Prostate gland (tissue), 2 donors: ENCODE data around the gene OLFML1. TPM values are rescaled to one million over a fixed set of nuclear protein-coding genes. Genes with fewer than 3 reads are reported as not detected.

Experiments used
- DNase-seq: peaks from one replicate; pipeline ENCODE4 v3.0.0-alpha.2; 2019; ENCODE audit warnings: low spot score
- H3K27ac ChIP-seq, 2 donors: fragments of 200-600 bp; sonication (generic); 2 replicates each; pipeline ENCODE4 v1.5.1; 2017 to 2019
- H3K27me3 ChIP-seq: fragments of 200-600 bp; sonication (generic); replicated peaks from 2 replicates; pipeline ENCODE4 v1.5.1; 2019; ENCODE audit not compliant: insufficient read depth
- H3K36me3 ChIP-seq, 2 donors: fragments of 200-600 bp; sonication (generic); 1 replicate in 1 of 2; 2 replicates in 1 of 2; pipeline versions ENCODE4 v1.5.1 to v1.8.1; 2017 to 2019
- H3K4me1 ChIP-seq: fragments of 200-600 bp; sonication (generic); replicated peaks from 2 replicates; pipeline ENCODE4 v1.5.1; 2019
- H3K4me3 ChIP-seq, 2 donors: fragments of 200-600 bp; sonication (generic); 2 replicates each; pipeline ENCODE4 v1.5.1; 2017 to 2019
- H3K9me3 ChIP-seq: fragments of 200-600 bp; sonication (generic); 2 replicates; pipeline ENCODE4 v1.5.1; 2017
- POLR2A ChIP-seq: fragments of 450-650 bp; IDR thresholded peaks from one replicate; pipeline ENCODE4 v1.6.1; 2016; ENCODE audit warnings: antibody characterized with exemption, mild to moderate bottlenecking
- POLR2AphosphoS5 ChIP-seq: sonication (generic); formaldehyde crosslinking; IDR thresholded peaks from one replicate; pipeline ENCODE4 v1.6.1; 2017; ENCODE audit warnings: antibody characterized with exemption
- WGBS: methylation state at CpG from one replicate; pipeline ENCODE4 v1.1.5; 2018; 5-methylcytosine and 5-hydroxymethylcytosine counted together
- intact Hi-C: fragments of 100-400 bp; cut with DNase I; formaldehyde crosslinking; loops from one replicate; pipeline ENCODE4 v1.14.2; 2022
- total RNA-seq, 2 donors: library from RNA; depleted of rRNA; stranded (reverse); fragments of >200 nt; gene quantifications; one replicate each; pipeline ENCODE4 v1.1.0, GENCODE V29; 2016
- TF ChIP-seq, protein P1 (sequence below), 4 experiments: fragments of 200-600 bp in 2 of 4; fragments of 450-650 bp in 2 of 4; sonication (generic) in 2 of 4; IDR thresholded peaks; 1 replicate in 3 of 4; 2 replicates in 1 of 4; pipeline ENCODE4 v1.5.1; 2016 to 2019; ENCODE audit warnings: antibody characterized with exemption in 4 of 4, mild to moderate bottlenecking in 2 of 4, moderate library complexity in 2 of 4

OLFML1 gene
- total RNA-seq, 2 donors from 2014 or later = 3.5 to 4.4 TPM

- intact Hi-C loops = loop anchor here (5.0 kb wide), 4 partner anchors 252 to 628 kb away; no protein-coding TSS in a partner anchor
- Histone ChIP-seq H3K27me3 (no peaks in the 10 kb centered on the region), H3K36me3 (no peaks in the 10 kb centered on the region), H3K27ac (no peak overlapping the region), H3K9me3 (no peaks in the 10 kb centered on the region), H3K4me3 (no peak overlapping the region), H3K4me1 (no peaks in the 10 kb centered on the region)
- DNase-seq = no peak
- no peak for TF ChIP-seq POLR2A
- no peak for TF ChIP-seq POLR2AphosphoS5
- TF ChIP-seq, protein P1, sequence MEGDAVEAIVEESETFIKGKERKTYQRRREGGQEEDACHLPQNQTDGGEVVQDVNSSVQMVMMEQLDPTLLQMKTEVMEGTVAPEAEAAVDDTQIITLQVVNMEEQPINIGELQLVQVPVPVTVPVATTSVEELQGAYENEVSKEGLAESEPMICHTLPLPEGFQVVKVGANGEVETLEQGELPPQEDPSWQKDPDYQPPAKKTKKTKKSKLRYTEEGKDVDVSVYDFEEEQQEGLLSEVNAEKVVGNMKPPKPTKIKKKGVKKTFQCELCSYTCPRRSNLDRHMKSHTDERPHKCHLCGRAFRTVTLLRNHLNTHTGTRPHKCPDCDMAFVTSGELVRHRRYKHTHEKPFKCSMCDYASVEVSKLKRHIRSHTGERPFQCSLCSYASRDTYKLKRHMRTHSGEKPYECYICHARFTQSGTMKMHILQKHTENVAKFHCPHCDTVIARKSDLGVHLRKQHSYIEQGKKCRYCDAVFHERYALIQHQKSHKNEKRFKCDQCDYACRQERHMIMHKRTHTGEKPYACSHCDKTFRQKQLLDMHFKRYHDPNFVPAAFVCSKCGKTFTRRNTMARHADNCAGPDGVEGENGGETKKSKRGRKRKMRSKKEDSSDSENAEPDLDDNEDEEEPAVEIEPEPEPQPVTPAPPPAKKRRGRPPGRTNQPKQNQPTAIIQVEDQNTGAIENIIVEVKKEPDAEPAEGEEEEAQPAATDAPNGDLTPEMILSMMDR (IDR thresholded peaks at IDR 0.05) = no peak
- 73% methylated on average over 3 of the region's 3 CpGs for WGBS
These were observed 45.5 kb upstream of the OLFML1 start for GRCh38 chr11:7439746-7440320.

DNA sequence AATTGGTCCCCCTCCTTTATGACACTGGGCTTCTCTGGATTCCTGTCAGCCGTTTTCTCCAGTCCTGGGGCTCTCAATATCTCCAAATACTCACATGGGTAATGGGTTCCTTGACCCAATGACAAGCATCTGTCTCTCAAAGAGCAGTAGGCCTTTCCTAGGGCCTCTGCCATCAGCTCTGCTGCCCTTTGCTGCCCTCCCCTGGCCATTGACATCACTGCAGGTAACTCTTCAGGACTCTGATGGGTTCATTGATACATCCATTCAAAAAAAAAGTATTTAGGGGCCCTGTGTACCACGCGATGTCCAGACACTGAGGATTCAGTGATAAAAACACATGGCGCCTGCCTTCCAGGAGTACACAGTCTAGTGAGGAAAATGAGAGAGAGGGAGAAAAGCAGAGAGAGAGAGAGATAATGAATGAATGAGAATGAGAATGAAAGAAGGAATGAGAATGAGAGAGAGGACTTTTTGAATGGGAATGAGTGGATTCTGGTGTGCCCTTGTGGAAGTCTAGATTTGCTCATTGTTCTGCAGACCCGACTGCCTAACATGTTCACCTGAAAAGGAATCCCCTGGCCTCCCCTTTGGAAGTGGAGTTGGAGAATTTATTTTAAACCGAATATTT lies 42.6 kb upstream of the OLFML1 start:
- intact Hi-C loops = loop anchor here (5.0 kb wide), 4 partner anchors 250 to 630 kb away; no protein-coding TSS in a partner anchor
- DNase-seq = peak; percentile 45
- H3K4me1 ChIP-seq = no peaks in the 10 kb centered on the region
- TF ChIP-seq, protein P1 (IDR thresholded peaks at IDR 0.05) = peak; percentile 42 to 78 (median 68)
- no peak for TF ChIP-seq POLR2AphosphoS5
- 31% methylated on average over 6 of the region's 6 CpGs for WGBS
- no peak overlapping the region for H3K27ac ChIP-seq
- H3K9me3 ChIP-seq = no peaks in the 10 kb centered on the region
- H3K4me3 ChIP-seq = no peak overlapping the region
- no peaks in the 10 kb centered on the region for H3K36me3 ChIP-seq
- H3K27me3 ChIP-seq = no peaks in the 10 kb centered on the region

DNA sequence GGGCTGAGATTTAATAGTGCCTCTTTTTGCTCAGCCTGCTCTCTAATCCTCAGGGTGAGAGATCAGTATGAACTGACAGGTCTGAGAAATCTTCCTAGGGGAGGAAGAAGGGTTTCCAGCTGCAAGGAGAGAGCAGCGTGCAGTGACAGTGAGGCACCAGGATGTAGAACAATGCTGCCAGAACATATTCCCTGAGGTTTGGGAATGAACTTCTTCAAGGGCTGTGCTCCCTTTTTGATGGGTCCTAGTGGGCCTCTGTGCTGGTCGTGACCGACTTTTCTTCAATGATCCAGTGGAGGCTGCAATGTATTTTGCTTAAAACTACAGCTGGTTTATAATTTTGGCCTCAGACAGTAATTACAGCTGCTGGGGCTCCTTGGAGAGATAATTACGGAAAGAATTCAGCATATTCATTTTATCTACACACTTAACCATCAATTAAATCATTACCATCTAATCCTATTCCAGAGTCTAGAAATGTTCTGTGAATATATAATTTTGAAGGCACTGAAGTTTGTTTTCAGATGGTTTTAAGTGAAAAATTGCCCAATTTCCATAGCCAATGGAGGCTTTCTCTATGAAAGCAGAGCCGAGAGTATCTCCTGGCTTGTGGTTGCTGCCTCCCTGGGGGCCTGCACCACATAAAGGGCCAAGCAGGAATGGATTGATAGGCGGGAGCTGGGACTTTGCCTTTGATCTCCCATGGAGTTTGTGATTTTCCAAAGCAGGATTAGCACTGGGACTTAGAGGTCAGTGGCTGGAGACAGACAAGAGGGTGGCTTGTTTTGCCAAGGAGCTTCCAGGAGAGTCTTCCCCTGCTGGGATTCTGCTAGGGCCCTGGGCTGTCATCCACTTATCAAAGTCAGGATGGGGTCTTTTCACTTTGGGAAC lies 41.0 kb upstream of the OLFML1 start:
- Histone ChIP-seq H3K27ac (no peak overlapping the region), H3K4me3 (no peak overlapping the region), H3K9me3 (no peaks in the 10 kb centered on the region), H3K4me1 (no peaks in the 10 kb centered on the region), H3K27me3 (no peaks in the 10 kb centered on the region), H3K36me3 (no peaks in the 10 kb centered on the region)
- TF ChIP-seq POLR2AphosphoS5 (no peak), POLR2A (no peak)
- TF ChIP-seq, protein P1 (IDR thresholded peaks at IDR 0.05) = no peak
- intact Hi-C loops = loop anchor here (5.0 kb wide), 4 partner anchors 248 to 632 kb away; no protein-coding TSS in a partner anchor
- WGBS = 85% methylated on average over 6 of the region's 6 CpGs
- no peak for DNase-seq

GRCh38 chr11:7445564-7445963 lies 39.7 kb upstream of the OLFML1 start:
- H3K9me3 ChIP-seq = no peaks in the 10 kb centered on the region
- H3K4me3 ChIP-seq = no peak overlapping the region
- H3K36me3 ChIP-seq = no peaks in the 10 kb centered on the region
- TF ChIP-seq POLR2A = no peak
- no peak for TF ChIP-seq POLR2AphosphoS5
- TF ChIP-seq, protein P1 (IDR thresholded peaks at IDR 0.05) = no peak
- H3K27ac ChIP-seq = no peak overlapping the region
- no peaks in the 10 kb centered on the region for H3K4me1 ChIP-seq
- H3K27me3 ChIP-seq = no peaks in the 10 kb centered on the region
- DNase-seq = no peak
- intact Hi-C loops = no loop called here
- 90% methylated on average over 5 of the region's 5 CpGs for WGBS
